ENCODE measurements around the gene APCDD1.
"Not testable (repeated sequence)": the region's sequence is repeated elsewhere in the genome, so short reads cannot be mapped to it uniquely, and the experiment has no call there.

Gene APCDD1

GRCh38 chr18:10495936-10496335 is 41.5 kb downstream of the APCDD1 start:
- H3K4me3 ChIP-seq (ENCODE audit: low read depth, low read length), result no peak overlapping the region
- in situ Hi-C loops (cut with HindIII; ENCODE audit: low sequenced_read_pairs), result no loop called here
- no peak for DNase-seq (ENCODE audit: low read depth, low spot score)
- no peak for TF ChIP-seq CTCF (IDR thresholded peaks at IDR 0.05; ENCODE audit: low read depth, low read length)

- no peak for DNase-seq (ENCODE audit: low read depth, low spot score)
- no peak overlapping the region for H3K4me3 ChIP-seq (ENCODE audit: low read depth, low read length)
- in situ Hi-C loops (cut with HindIII; ENCODE audit: low sequenced_read_pairs), result no loop called here
- no peak for TF ChIP-seq CTCF (IDR thresholded peaks at IDR 0.05; ENCODE audit: low read depth, low read length)
Measured at GRCh38 chr18:10497206-10497749, 42.8 kb downstream of the APCDD1 start.

- no peak for DNase-seq (ENCODE audit: low read depth, low spot score)
- H3K4me3 ChIP-seq (ENCODE audit: low read depth, low read length), result no peak overlapping the region
- in situ Hi-C loops (cut with HindIII; ENCODE audit: low sequenced_read_pairs), result no loop called here
- TF ChIP-seq CTCF (IDR thresholded peaks at IDR 0.05; ENCODE audit: low read depth, low read length), result no peak
Measured at GRCh38 chr18:10499230-10499629, 44.8 kb downstream of the APCDD1 start.

GRCh38 chr18:10500038-10500437 is 45.6 kb downstream of the APCDD1 start:
- no peak for DNase-seq (ENCODE audit: low read depth, low spot score)
- in situ Hi-C loops (cut with HindIII; ENCODE audit: low sequenced_read_pairs), result no loop called here
- no peak for TF ChIP-seq CTCF (IDR thresholded peaks at IDR 0.05; ENCODE audit: low read depth, low read length)
- H3K4me3 ChIP-seq (ENCODE audit: low read depth, low read length), result no peak overlapping the region

GRCh38 chr18:10504723-10505122 is 50.3 kb downstream of the APCDD1 start:
- no peak overlapping the region for H3K4me3 ChIP-seq (ENCODE audit: low read depth, low read length)
- no peak for TF ChIP-seq CTCF (IDR thresholded peaks at IDR 0.05; ENCODE audit: low read depth, low read length)
- DNase-seq (ENCODE audit: low read depth, low spot score), result no peak
- in situ Hi-C loops (cut with HindIII; ENCODE audit: low sequenced_read_pairs), result no loop called here

- H3K4me3 ChIP-seq (ENCODE audit: low read depth, low read length); DNase-seq (ENCODE audit: low read depth, low spot score); in situ Hi-C loops (cut with HindIII; ENCODE audit: low sequenced_read_pairs): not testable (repeated sequence)
Measured at GRCh38 chr18:10505892-10506291, 51.5 kb downstream of the APCDD1 start.

GRCh38 chr18:10508591-10508990 is 54.2 kb downstream of the APCDD1 start:
- no peak overlapping the region for H3K4me3 ChIP-seq (ENCODE audit: low read depth, low read length)
- DNase-seq (ENCODE audit: low read depth, low spot score), result no peak
- TF ChIP-seq CTCF (IDR thresholded peaks at IDR 0.05; ENCODE audit: low read depth, low read length), result no peak
- in situ Hi-C loops (cut with HindIII; ENCODE audit: low sequenced_read_pairs), result no loop called here

Data from astrocyte of the spinal cord (primary cell).